K562 (cell line): ENCODE measurements around the gene UBR7. TPM values are rescaled to one million over a fixed set of nuclear protein-coding genes. Genes with fewer than 3 reads are reported as not detected.
A peak's percentile ranks its signal among the peaks of the same experiment; 100 is the strongest.
"Not testable (repeated sequence)": the region's sequence is repeated elsewhere in the genome, so short reads cannot be mapped to it uniquely, and the experiment has no call there.

Experiments used
- ATAC-seq: fragments of 200-7000 bp; cut with Tn5 transposase; 3 replicates; pipeline ENCODE4 v1.9.1; 2020; ENCODE audit warnings: moderate library complexity
- BruUV-seq: library from RNA; stranded (reverse); fragments of 400-500 nt; replicated peaks from 2 replicates; lab custom pipeline; 2021; lab: Mats Ljungman, UMichigan
- CTCF ChIA-PET: fragments of 300-600 bp; formaldehyde crosslinking; extraction: SDS; loops from one replicate; lab custom pipeline; 2021; ENCODE audit warnings: low intra/inter-chr PET ratio; lab: Yijun Ruan, JAX
- POLR2A ChIA-PET: fragments of 300-600, 350-650 bp; sonication (Branson Sonifier 250); formaldehyde crosslinking; extraction: SDS; loops from one replicate; lab custom pipeline; 2021; ENCODE audit warnings: antibody characterized with exemption, inconsistent platforms; lab: Yijun Ruan, JAX
- DNase-seq, 4 experiments: peaks; one replicate each; pipeline versions ENCODE4 v3.0.0 to v3.0.0-alpha.2; 2011 to 2018; ENCODE audit warnings: low spot score in 3 of 4, mixed read lengths in 3 of 4; ENCODE audit errors: extremely low read depth in 1 of 4
- FAIRE-seq: peaks from 2 replicates; lab custom pipeline; 2011; peaks lifted over from hg19 to GRCh38; lab: Jason Lieb, UNC
- H2AFZ ChIP-seq: 2 replicates; pipeline ENCODE4 v1.6.0; 2011; ENCODE audit warnings: low read depth, low read length, control low read depth, inconsistent platforms
- H3K27ac ChIP-seq: fragments of 200-600 bp; 3 replicates; pipeline ENCODE4 v1.8.0; 2011; ENCODE audit warnings: low read depth, mild to moderate bottlenecking, control low read depth, inconsistent platforms, low read length, moderate library complexity, mixed read lengths; ENCODE audit errors: extremely low read depth
- H3K27me3 ChIP-seq, 2 experiments: fragments of 300-600 bp in 1 of 2; 2 replicates in 1 of 2; 3 replicates in 1 of 2; pipeline versions ENCODE4 v1.6.0 to v1.8.0; 2011; ENCODE audit warnings: inconsistent platforms in 2 of 2, low read length in 2 of 2, mild to moderate bottlenecking in 1 of 2, mixed read lengths in 1 of 2, moderate library complexity in 1 of 2; ENCODE audit not compliant: control insufficient read depth in 2 of 2, insufficient read depth in 2 of 2
- H3K36me3 ChIP-seq: fragments of 300-600 bp; 3 replicates; pipeline ENCODE4 v1.8.0; 2011; ENCODE audit warnings: mild to moderate bottlenecking, low read length, inconsistent platforms; ENCODE audit not compliant: control insufficient read depth, insufficient read depth
- H3K4me1 ChIP-seq, 2 experiments: fragments of 200-600 bp in 1 of 2; replicated peaks in 1 of 2; 2 replicates in 1 of 2; 3 replicates in 1 of 2; pipeline versions ENCODE4 v1.5.1 to v1.8.0; 2011; ENCODE audit warnings: inconsistent platforms in 2 of 2, low read length in 2 of 2, mild to moderate bottlenecking in 1 of 2, mixed read lengths in 1 of 2, moderate library complexity in 1 of 2; ENCODE audit not compliant: control insufficient read depth in 2 of 2, insufficient read depth in 2 of 2
- H3K4me2 ChIP-seq: 2 replicates; pipeline ENCODE4 v1.6.1; 2011; ENCODE audit warnings: low read length, control low read depth, inconsistent platforms, mixed read lengths; ENCODE audit not compliant: insufficient read depth
- H3K4me3 ChIP-seq: fragments of 200-600 bp; sonication (generic), shearing (Covaris generic); 2 replicates; pipeline ENCODE4 v1.5.1; 2016; ENCODE audit warnings: control low read depth, inconsistent platforms
- H3K79me2 ChIP-seq: fragments of 200-600 bp; 3 replicates; pipeline ENCODE4 v1.8.0; 2011; ENCODE audit warnings: low read length, inconsistent platforms; ENCODE audit not compliant: control insufficient read depth, insufficient read depth
- H3K9ac ChIP-seq, 2 experiments: 2 replicates each; pipeline versions ENCODE4 v1.6.0 to v1.6.1; 2011; ENCODE audit warnings: low read depth in 2 of 2, low read length in 2 of 2, control low read depth in 1 of 2, inconsistent platforms in 1 of 2, mild to moderate bottlenecking in 1 of 2, mixed read lengths in 1 of 2; ENCODE audit not compliant: insufficient read depth in 1 of 2
- H3K9me1 ChIP-seq: one replicate; pipeline ENCODE4 v1.6.0; 2011; ENCODE audit warnings: inconsistent platforms, mild to moderate bottlenecking, low read length, moderate library complexity; ENCODE audit not compliant: control insufficient read depth, insufficient read depth
- H3K9me3 ChIP-seq: replicated peaks from 2 replicates; pipeline ENCODE4 v1.5.1; 2011; ENCODE audit warnings: low read depth, low read length, inconsistent platforms; ENCODE audit not compliant: control insufficient read depth, insufficient read depth
- H4K20me1 ChIP-seq: replicated peaks from 2 replicates; pipeline ENCODE4 v1.6.1; 2011; ENCODE audit warnings: low read length, inconsistent platforms, mixed read lengths; ENCODE audit not compliant: control insufficient read depth, insufficient read depth
- E2F6 ChIP-seq, 2 experiments: IDR thresholded peaks; 2 replicates each; pipeline ENCODE4 v1.6.1; 2011; ENCODE audit warnings: borderline replicate concordance in 1 of 2, control low read depth in 1 of 2, low read depth in 1 of 2, low read length in 1 of 2, mild to moderate bottlenecking in 1 of 2, mixed read lengths in 1 of 2, moderate library complexity in 1 of 2; ENCODE audit not compliant: insufficient read depth in 1 of 2, insufficient read length in 1 of 2, poor library complexity in 1 of 2, severe bottlenecking in 1 of 2; ENCODE audit errors: extremely low read depth in 1 of 2
- WGBS: fragments of 100-300 bp; shearing (Covaris generic); methylation state at CpG from one replicate; pipeline ENCODE4 v1.1.6; 2016; ENCODE audit warnings: low coverage, mixed read lengths; ENCODE audit not compliant: insufficient coverage; ENCODE audit errors: missing lambda C conversion rate; 5-methylcytosine and 5-hydroxymethylcytosine counted together
- in situ Hi-C: fragments of 300-500 bp; cut with MboI; formaldehyde crosslinking; loops from 4 replicates; pipeline ENCODE4 v1.15.0; 2018; ENCODE audit warnings: inconsistent platforms, mixed read lengths
- intact Hi-C: fragments of 100-400 bp; cut with micrococcal nuclease; formaldehyde crosslinking; loops from 2 replicates; pipeline ENCODE4 v1.14.2; 2022
- polyA plus RNA-seq, 8 experiments: library from polyadenylated mRNA; depleted of rRNA in 4 of 8; stranded (reverse) in 5 of 8; unstranded in 3 of 8; fragments of >200 nt; fragmentation: Nextera tagmentation in 2 of 8; fragmentation: Illumina TruSeq in 1 of 8; extraction: Ambion mirVana in 2 of 8; extraction: Trizol in 1 of 8; gene quantifications; 2 replicates each; pipeline versions ENCODE4 v1.2.1 to v1.2.3, GENCODE V29; 2011 to 2014; ENCODE audit warnings: inconsistent platforms in 1 of 8, missing spikeins in 1 of 8
- total RNA-seq, 7 experiments: library from RNA; depleted of rRNA in 6 of 7; stranded (reverse); fragments of >200 nt in 6 of 7; fragmentation: Illumina TruSeq in 2 of 7; extraction: Trizol in 2 of 7; gene quantifications; 2 replicates each; pipeline versions ENCODE4 v1.2.1 to v1.2.3, GENCODE V29; 2011 to 2021; ENCODE audit warnings: low replicate concordance in 1 of 7
- TF ChIP-seq, protein P1 (sequence below), 2 experiments: fragments of 450-650 bp; formaldehyde crosslinking in 1 of 2; IDR thresholded peaks; 2 replicates each; pipeline versions ENCODE4 v1.4.0 to v1.6.1; 2014 to 2020; ENCODE audit warnings: mild to moderate bottlenecking in 2 of 2, borderline replicate concordance in 1 of 2, low read depth in 1 of 2

UBR7 gene
- total and polyA plus RNA-seq, 9 of the 15 experiments (the other 6 are each of a cell fraction or from before 2014, with no cell fraction given), result 12.5 to 63.0 (median 34.4) TPM

GRCh38 chr14:93159625-93160352, 47.3 kb upstream of the UBR7 start:
- BruUV-seq, H3K9me3 ChIP-seq, H3K9ac ChIP-seq, H3K4me1 ChIP-seq, DNase-seq, H3K36me3 ChIP-seq, H3K27ac ChIP-seq, FAIRE-seq, H3K27me3 ChIP-seq, H3K9me1 ChIP-seq, H4K20me1 ChIP-seq, POLR2A ChIA-PET, H3K4me3 ChIP-seq, in situ Hi-C loops, H3K79me2 ChIP-seq, H3K4me2 ChIP-seq: not testable (repeated sequence)
- WGBS, result 27% methylated on average over 4 of the region's 5 CpGs
- CTCF ChIA-PET, result interaction anchor here (0.6 to 2.7 kb wide), 2 partner anchors 46 to 209 kb away, joined by 3 to 11 read pairs; no protein-coding TSS in a partner anchor
- intact Hi-C loops, result loop anchor here (1.0 kb wide), 1 partner anchor 46 kb away; no protein-coding TSS in a partner anchor
- ATAC-seq, result peak; percentile 31
- peak overlapping the region; percentile 45; the same call in 1 of the 2 replicates for H2AFZ ChIP-seq

- 28% methylated on average over 4 of the region's 4 CpGs for WGBS
- no peaks in the 10 kb centered on the region for H4K20me1 ChIP-seq
- H3K79me2 ChIP-seq, result no peaks in the 10 kb centered on the region
- POLR2A ChIA-PET, result no interaction called here
- CTCF ChIA-PET, result interaction anchor here (2.7 kb wide), 1 partner anchor 47 kb away, joined by 11 read pairs; no protein-coding TSS in a partner anchor
- DNase-seq, result peak; percentile 42 to 70 (median 56)
- no peak overlapping the region for H3K27ac ChIP-seq
- no TSS peak for BruUV-seq
- H3K36me3 ChIP-seq, result no peaks in the 10 kb centered on the region
- H3K9ac ChIP-seq, result no peak overlapping the region
- no peak overlapping the region for H2AFZ ChIP-seq
- in situ Hi-C loops (no loop called here), intact Hi-C loops (loop anchor here (1.0 kb wide), 1 partner anchor 47 kb away; no protein-coding TSS in a partner anchor)
- no peaks in the 10 kb centered on the region for H3K27me3 ChIP-seq
- no peaks in the 10 kb centered on the region for H3K9me3 ChIP-seq
- FAIRE-seq, result no peak
- no peak overlapping the region for H3K4me3 ChIP-seq
- ATAC-seq, result peak; percentile 88
- H3K4me2 ChIP-seq, result no peak overlapping the region
- no peaks in the 10 kb centered on the region for H3K9me1 ChIP-seq
- H3K4me1 ChIP-seq, result no peaks in the 10 kb centered on the region; a peak in 1 of 5 replicates
- TF ChIP-seq, protein P1, sequence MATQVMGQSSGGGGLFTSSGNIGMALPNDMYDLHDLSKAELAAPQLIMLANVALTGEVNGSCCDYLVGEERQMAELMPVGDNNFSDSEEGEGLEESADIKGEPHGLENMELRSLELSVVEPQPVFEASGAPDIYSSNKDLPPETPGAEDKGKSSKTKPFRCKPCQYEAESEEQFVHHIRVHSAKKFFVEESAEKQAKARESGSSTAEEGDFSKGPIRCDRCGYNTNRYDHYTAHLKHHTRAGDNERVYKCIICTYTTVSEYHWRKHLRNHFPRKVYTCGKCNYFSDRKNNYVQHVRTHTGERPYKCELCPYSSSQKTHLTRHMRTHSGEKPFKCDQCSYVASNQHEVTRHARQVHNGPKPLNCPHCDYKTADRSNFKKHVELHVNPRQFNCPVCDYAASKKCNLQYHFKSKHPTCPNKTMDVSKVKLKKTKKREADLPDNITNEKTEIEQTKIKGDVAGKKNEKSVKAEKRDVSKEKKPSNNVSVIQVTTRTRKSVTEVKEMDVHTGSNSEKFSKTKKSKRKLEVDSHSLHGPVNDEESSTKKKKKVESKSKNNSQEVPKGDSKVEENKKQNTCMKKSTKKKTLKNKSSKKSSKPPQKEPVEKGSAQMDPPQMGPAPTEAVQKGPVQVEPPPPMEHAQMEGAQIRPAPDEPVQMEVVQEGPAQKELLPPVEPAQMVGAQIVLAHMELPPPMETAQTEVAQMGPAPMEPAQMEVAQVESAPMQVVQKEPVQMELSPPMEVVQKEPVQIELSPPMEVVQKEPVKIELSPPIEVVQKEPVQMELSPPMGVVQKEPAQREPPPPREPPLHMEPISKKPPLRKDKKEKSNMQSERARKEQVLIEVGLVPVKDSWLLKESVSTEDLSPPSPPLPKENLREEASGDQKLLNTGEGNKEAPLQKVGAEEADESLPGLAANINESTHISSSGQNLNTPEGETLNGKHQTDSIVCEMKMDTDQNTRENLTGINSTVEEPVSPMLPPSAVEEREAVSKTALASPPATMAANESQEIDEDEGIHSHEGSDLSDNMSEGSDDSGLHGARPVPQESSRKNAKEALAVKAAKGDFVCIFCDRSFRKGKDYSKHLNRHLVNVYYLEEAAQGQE (IDR thresholded peaks at IDR 0.05; ENCODE audit: borderline replicate concordance), result peak; percentile 22; the same call in 1 of the 2 replicates
- TF ChIP-seq, protein P1 (CRISPR knock-in tag; IDR thresholded peaks at IDR 0.05; ENCODE audit: low read depth), result no peak
- peak in 1 of 2 experiments; percentile 77 for TF ChIP-seq E2F6 (IDR thresholded peaks at IDR 0.05; ENCODE audit: borderline replicate concordance in 1 of 2, extremely low read depth in 1 of 2, insufficient read depth in 1 of 2, insufficient read length in 1 of 2, low read depth in 1 of 2, low read length in 1 of 2, poor library complexity in 1 of 2, severe bottlenecking in 1 of 2)
These were observed 46.7 kb upstream of the UBR7 start for GRCh38 chr14:93160353-93160801.
